Measurements from ENCODE around the gene AGAP2.
A peak's percentile ranks its signal among the peaks of the same experiment; 100 is the strongest.

The AGAP2 gene

GRCh38 chr12:57767305-57767698 is 28.8 kb upstream of the AGAP2 start:
- ATAC-seq (no peak), DNase-seq (no peak)

DNA sequence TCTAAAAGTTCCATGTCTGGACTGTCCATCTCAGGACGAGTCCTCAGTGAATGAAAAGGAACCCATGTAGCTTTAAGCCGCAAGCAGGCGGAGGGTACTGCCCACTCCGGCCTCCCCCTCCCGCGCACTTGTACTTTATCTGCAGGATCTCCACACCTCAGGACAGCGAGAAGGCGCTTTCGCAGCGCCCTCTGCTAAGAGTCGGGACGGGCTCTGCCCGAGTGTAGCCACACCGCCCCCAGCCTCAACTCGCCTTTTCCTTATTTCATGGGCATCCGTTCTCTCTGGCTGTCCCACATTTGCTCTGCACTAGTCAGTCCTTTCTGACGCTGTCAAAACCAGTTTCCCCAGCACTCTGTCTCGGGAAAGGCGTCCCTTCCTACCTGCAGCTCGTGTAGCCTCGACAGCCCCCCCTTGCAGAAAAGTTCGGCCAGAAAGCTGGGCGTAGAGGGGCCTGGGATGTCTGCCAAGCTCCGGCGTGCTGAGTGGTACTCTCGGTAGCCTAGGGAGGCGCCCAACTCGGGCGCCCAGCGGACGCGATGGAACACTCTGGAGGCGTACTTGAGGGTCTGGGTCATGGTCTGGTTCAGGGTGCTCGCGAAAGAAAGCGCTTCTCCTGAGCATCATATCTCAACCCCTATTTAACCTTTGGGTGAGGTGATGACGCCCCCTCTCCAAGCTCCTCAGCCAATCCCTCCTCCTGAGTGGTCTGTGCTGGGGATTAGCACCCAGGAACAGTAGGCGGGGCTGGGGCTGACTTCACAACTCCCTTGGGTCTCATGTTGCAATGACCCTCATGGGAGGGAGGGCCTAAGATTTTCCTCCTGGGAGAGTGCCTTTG is 28.1 kb upstream of the AGAP2 start, which contains the start of gene CYP27B1:
Gene CYP27B1, minus strand, starts transcription at position 615 of the 841 bp plus-strand sequence. Its CDS starts 37 bp downstream, at position 578.
- ATAC-seq, result peak; percentile 42
- DNase-seq, result peak; percentile 52

- DNase-seq (peak; percentile 29), ATAC-seq (peak; percentile 14)
Measured at GRCh38 chr12:57765698-57766463, 27.3 kb upstream of the AGAP2 start.

DNA sequence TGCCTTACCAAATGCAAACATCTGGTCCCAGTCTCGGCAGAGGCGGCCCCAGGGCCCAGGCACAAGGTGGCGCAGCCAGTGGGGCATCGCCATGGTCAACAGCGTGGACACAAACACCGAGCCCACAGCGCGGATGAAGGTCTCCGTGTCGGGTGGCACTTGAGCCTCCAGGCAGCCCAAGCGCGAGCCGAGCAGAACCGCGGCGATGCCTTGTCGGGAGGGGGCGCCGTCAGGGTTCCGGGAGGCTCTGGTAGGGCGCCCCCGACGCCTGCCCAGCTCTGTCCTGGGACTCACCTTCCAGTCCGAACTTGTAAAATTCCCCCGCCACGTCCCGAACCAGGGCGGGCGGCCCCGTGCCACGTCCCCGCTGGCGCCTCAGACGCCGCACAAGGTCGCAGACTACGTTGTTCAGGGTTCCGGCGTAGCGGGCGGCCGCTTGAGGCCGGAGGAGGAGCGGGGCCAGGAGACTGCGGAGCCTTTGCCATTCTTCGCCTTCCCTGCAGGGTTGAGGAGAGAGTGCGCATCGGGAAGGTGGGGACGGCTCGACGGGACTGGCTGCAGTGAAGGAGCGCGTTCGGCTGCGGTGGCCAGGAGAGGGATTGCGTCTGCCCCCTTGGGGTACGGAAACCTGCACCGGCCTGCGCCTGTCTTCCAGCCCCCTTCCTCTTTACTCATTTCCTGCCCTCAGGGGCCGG is 26.6 kb upstream of the AGAP2 start:
- ATAC-seq, result peak; percentile 65
- DNase-seq, result peak; percentile 74

- peak; percentile 55 for DNase-seq
- peak; percentile 0 for ATAC-seq
Measured at GRCh38 chr12:57764662-57765002, 26.1 kb upstream of the AGAP2 start.

DNA sequence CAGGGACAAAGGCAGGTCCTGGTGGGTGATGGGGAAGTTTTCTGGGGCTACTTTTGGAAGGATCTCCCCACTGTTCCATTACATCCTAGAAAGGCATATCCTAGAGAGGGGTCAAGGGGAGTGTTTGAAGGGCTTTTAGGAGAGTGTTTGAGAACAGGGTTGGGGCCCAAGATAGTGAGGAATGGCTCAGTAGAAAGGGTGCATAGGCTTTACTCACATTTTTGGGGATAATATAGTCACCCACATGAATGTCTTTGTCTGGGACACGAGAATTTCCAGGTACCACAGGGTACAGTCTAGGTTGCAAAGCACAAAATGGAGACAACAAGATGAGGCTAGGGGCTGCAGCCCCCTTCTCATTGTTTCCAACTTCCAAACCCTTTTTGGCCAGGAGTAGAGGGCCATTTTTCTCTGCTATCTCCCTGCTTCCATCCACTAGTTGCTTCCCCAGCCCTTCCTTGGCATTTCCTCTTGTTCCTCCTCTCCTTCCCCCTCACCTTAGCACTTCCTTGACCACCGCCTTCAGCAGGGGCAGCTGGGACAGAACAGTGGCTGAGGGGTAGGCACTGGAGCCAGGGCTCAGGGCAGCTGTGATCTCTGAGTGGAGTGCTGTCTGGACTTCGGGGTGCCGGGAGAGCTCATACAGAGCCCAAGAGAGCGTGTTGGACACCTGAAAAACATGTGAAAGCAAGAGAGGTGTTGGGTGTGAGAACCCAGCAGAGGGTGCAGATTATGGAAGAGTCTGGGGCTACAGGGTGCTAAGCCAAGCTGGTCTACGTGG is 25.5 kb upstream of the AGAP2 start:
- DNase-seq (no peak), ATAC-seq (no peak)

GRCh38 chr12:57762463-57762862 is 23.9 kb upstream of the AGAP2 start:
- DNase-seq (no peak), ATAC-seq (no peak)

GRCh38 chr12:57761391-57761998 is 23.0 kb upstream of the AGAP2 start:
- DNase-seq, result no peak
- ATAC-seq, result no peak

- ATAC-seq (no peak), DNase-seq (no peak)
Measured at GRCh38 chr12:57760347-57760982, 21.9 kb upstream of the AGAP2 start.

DNA sequence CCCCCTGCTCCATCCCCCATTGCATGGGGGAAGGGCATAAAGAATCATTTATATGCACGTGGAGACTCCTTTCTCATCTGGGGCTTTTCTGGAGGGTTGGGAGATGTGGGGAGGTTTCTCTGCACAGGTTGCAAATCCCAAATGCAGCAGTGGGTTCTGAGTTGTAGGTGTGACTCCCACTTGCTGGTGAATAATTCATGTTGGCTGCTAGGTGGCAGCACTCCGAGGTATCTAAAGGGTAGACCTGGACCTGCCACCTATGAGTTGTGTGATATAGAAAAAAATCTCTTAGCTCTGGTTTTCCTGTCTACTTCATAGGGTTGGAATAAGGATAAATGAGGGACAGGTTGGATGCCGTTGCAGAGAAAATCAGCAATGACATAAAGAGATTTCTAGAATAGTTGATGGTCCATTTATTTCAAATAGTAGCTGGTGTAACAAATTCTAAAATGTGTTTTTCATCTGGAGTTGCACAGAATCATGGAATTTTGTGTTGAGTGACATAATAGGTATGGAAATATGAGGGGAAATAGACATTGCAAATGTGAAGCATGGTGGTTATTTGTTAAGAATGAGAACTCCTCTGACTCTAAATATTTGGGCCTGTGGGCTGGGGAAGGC is 20.9 kb upstream of the AGAP2 start:
- ATAC-seq (no peak), DNase-seq (peak; percentile 48)

DNA sequence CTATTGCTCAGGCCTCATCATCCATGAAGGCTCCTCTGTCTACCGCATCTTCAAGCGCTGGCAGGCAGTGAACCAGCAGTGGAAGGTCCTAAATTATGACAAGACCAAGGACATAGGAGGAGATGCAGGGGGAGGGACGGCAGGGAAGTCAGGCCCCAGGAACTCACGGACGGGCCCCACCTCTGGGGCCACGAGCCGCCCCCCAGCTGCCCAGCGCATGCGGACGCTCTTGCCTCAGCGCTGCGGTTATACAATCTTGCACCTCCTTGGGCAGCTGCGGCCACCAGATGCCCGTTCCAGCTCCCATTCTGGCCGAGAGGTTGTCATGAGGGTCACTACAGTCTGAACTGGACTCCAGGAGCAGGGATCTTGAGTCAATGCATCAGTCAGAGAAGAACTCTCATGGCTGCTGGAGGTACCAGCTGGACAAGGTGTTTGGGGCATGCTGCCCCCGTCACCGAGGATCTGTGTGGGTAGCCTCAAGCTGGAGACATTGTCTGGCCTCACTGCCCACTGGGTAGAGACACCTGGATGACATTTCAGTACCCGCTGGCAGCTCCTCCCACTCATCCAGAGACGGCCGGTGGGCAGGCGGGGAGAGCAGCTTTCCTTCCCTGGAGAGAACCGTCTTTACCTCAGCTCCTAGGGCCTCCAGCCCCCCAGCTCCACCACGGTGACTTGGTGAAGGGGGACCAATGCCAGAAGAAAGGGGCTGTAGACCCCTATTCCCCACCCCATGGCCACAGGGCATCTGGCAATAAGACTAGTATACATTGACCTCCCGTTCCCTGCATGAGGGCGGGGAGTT is 20.2 kb upstream of the AGAP2 start:
- DNase-seq (no peak), ATAC-seq (no peak)

GRCh38 chr12:57757771-57758170 is 19.2 kb upstream of the AGAP2 start:
- no peak for DNase-seq
- no peak for ATAC-seq

DNA sequence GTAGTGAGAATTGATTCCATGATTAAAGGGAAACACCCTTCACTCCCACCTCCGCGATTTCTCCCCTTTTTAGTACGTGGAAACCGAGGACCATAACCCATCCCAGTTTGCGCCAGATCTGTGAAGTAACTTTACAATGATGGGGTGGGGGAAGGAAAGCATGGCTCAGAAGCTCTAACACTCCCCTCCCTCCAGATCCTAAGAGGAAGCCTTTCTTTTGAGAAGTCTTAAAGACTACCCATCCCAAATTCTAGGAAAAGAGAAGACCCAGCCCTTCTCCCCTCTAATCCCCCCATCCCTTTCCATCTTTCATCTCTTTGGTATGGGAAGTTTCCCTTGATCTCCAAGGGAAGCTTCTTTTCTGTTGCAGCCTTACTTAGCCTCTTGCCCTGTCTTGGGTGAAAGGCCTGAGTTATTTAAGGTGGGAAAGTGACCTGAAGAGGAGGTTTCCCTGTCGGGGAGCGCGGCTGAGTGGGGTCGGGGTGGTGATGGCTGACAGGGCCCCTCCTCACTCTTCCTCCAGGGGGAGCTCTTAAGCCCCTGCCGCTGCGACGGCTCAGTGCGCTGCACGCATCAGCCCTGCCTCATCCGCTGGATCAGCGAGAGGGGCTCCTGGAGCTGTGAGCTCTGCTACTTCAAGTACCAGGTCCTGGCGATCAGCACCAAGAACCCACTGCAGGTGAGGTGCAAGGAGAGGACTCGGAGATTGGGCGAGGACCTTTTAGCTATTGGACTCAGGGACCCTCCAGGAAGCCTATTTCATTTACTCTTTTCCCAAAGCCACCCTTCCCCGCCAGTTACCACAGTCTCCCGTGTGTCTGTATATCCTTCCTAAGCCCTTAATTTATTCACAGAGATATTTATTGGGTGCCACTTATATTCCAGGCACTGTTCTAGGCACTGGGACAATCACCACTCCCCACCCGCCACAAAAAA is 18.1 kb upstream of the AGAP2 start:
- peak; percentile 80 for DNase-seq
- peak; percentile 49 for ATAC-seq

DNA sequence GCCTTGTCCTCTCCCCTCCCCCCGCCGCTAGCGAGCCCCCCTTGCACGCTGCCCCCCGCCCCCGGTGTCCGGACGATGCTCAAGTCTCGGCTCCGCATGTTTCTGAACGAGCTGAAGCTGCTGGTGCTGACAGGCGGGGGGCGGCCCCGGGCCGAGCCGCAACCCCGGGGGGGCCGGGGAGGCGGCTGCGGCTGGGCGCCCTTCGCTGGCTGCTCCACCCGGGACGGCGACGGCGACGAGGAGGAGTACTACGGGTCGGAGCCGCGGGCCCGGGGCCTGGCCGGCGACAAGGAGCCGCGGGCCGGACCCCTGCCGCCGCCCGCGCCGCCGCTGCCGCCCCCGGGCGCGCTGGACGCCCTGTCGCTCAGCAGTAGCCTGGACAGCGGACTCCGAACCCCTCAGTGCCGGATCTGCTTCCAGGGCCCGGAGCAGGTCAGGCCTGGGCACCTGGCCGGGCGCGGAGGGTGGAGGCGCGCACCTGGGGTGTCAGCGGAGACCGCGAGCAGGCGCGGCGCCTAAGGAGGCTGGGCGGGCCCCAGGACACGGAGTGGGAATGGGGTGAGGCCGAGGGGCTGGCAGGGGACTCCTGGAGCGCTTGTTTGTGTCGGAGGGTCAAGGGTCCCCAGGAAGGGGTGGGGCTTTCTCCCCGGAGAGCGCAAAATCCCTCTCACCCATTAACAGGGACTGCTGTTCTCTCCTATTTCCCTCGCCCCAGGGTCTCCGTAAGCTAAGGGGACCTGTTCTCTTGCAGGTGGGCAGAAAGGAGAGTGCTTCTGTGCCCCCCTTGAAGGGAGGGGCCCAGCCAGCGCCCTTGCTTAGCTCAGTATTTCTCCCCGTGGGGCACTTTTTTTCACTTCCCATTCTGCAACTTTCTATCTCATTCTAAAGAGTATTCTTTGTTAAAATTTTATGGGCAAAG is 17.2 kb upstream of the AGAP2 start:
- ATAC-seq, result no peak
- peak; percentile 45 for DNase-seq

DNA sequence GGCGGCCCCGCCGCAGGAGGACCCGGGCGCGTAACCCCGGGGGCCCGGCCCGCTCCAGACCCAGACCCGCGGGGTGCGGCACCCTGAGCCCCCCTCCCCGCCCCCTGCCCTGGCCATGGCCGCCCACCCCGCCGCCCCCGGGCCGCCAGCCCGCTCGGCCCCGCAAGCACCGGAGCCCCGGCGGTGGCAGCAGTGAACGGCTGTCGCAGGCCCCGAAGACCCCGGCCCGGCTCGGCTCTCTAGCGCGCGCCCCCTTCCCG is 16.6 kb upstream of the AGAP2 start:
- DNase-seq (no peak), ATAC-seq (no peak)

DNA sequence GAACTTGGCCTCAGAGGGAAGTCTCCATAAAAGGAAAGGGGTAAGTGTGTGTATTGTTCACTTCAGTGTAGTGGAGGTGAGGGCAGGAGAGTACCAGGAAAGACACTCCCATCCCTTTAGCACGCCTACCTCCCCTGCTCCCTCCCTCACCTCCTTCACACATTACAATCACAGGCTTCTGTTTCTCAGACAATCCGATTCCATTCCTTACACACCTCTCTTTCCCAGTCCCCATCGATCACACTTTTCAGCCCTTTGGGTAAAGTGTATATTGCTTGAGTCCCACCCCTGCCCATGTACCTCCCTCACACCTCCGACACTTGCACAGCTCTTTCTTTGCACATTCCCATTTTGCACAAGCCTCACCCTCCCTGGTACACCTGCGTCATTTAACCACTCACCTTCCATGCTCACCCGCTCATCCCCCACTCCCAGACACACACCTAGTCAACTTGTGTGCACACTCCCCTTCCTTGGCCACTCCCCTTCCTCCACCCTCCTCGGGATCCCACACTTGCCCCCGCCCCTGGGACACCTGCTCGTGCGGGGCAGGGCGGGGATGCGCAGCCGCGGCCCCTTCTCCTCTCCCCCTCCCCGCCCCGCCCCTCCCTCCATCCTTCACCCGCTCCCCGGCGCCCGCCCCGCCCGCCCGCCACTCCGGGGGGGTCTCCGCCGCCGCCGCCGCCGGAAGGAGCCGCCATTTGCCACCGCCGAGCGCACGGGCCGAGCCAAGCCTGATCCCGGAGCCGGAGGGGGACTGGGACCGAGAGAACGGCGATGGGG is 16.1 kb upstream of the AGAP2 start, which contains the start of gene MARCHF9:
Gene MARCHF9, plus strand, starts transcription at position 693 of the 783 bp plus-strand sequence. CDS start 426 bp downstream, outside the sequence.
- peak; percentile 85 for DNase-seq
- ATAC-seq, result peak; percentile 50
